Endodermal cell (in vitro differentiated cells): ENCODE results near the gene COL15A1. TPM values are rescaled to one million over a fixed set of nuclear protein-coding genes. Genes with fewer than 3 reads are reported as not detected.

Experiments used
- DNase-seq: peaks from one replicate; pipeline ENCODE4 v3.0.0-alpha.2; 2017
- H3K27ac ChIP-seq: 2 replicates; pipeline ENCODE4 v1.5.1; 2013; ENCODE audit warnings: mild to moderate bottlenecking, low read depth, low read length, moderate library complexity
- H3K27me3 ChIP-seq: 2 replicates; pipeline ENCODE4 v1.6.1; 2013; ENCODE audit warnings: mild to moderate bottlenecking, low read length, moderate library complexity; ENCODE audit not compliant: insufficient read depth, control insufficient read depth, poor library complexity, severe bottlenecking
- H3K36me3 ChIP-seq: 2 replicates; pipeline ENCODE4 v1.7.0; 2013; ENCODE audit warnings: mild to moderate bottlenecking, low read length, moderate library complexity; ENCODE audit not compliant: control insufficient read depth, insufficient read depth
- H3K4me1 ChIP-seq: one replicate; pipeline ENCODE4 v1.7.0; 2013; ENCODE audit warnings: low read length; ENCODE audit not compliant: control insufficient read depth, insufficient read depth
- H3K4me3 ChIP-seq: 2 replicates; pipeline ENCODE4 v1.5.1; 2013; ENCODE audit warnings: mild to moderate bottlenecking, low read length, moderate library complexity
- H3K9ac ChIP-seq: 2 replicates; pipeline ENCODE4 v1.6.1; 2013; ENCODE audit warnings: mild to moderate bottlenecking, low read length, moderate library complexity; ENCODE audit not compliant: poor library complexity, severe bottlenecking; ENCODE audit errors: extremely low read depth
- H3K9me3 ChIP-seq: 2 replicates; pipeline ENCODE4 v1.6.1; 2013; ENCODE audit warnings: mild to moderate bottlenecking, low read length, moderate library complexity; ENCODE audit not compliant: control insufficient read depth
- H3K27ac Mint-ChIP-seq: 2 replicates; pipeline ENCODE4 v1.8.0; 2020; ENCODE audit warnings: mixed read lengths
- H3K27me3 Mint-ChIP-seq: 2 replicates; pipeline ENCODE4 v1.8.0; 2021; ENCODE audit warnings: mild to moderate bottlenecking, mixed read lengths; ENCODE audit not compliant: insufficient read depth
- H3K36me3 Mint-ChIP-seq: 2 replicates; pipeline ENCODE4 v1.8.0; 2020; ENCODE audit warnings: low read depth, mixed read lengths
- H3K4me1 Mint-ChIP-seq: 2 replicates; pipeline ENCODE4 v1.8.0; 2020; ENCODE audit warnings: mixed read lengths
- H3K4me3 Mint-ChIP-seq: 2 replicates; pipeline ENCODE4 v1.8.0; 2020; ENCODE audit warnings: mild to moderate bottlenecking, moderate library complexity, mixed read lengths
- H3K9me3 Mint-ChIP-seq: 2 replicates; pipeline ENCODE4 v1.8.0; 2020; ENCODE audit warnings: mild to moderate bottlenecking, mixed read lengths
- WGBS, 2 experiments: methylation state at CpG; one replicate each; pipeline versions ENCODE4 v1.1.5 to v1.1.7; 2013; ENCODE audit warnings: missing lambda C conversion rate in 2 of 2, mixed read lengths in 1 of 2; ENCODE audit not compliant: insufficient coverage in 1 of 2, insufficient read length in 1 of 2; 5-methylcytosine and 5-hydroxymethylcytosine counted together
- total RNA-seq, 2 donors: library from RNA; stranded (reverse); fragmentation: NEBNext Ultra II Directional in 1 of 2; extraction: Animal tissue kit (Norgen Biotek cat#: 25700) in 1 of 2; gene quantifications; 2 replicates in 1 of 2; 3 replicates in 1 of 2; pipeline ENCODE4 v1.2.1, GENCODE V29; 2021
- TF ChIP-seq, protein P1 (sequence below): fragments of 200-600 bp; sonication (generic); conservative IDR thresholded peaks from 2 replicates; pipeline ENCODE4 v1.5.0; 2021; ENCODE audit warnings: antibody characterized with exemption, mild to moderate bottlenecking

COL15A1 gene
- total RNA-seq, 2 donors from 2014 or later: 0.27 TPM; not detected in 1

DNA sequence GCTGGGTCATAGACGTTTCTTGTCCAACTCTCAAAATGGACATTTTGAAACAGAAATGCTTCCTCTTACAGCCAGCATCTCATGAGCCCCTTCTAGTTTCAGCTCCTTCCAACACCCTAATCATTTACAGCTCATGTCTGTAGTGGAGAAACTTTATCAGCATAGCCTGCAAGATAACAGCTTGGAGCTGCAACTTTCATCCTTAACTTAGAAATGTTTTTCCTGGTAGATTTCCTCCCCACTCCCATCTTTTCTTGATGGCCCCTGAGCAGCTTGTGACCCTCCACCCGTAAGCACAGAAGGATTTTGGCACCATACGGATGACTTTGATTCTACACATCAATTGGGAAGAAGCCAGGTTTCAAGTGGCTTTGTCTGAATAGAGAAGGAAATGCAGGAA lies 107.7 kb downstream of the COL15A1 start:
- Mint-ChIP-seq H3K27ac (no peak overlapping the region), H3K27me3 (no peaks in the 10 kb centered on the region), H3K4me3 (no peak overlapping the region), H3K4me1 (peaks cover 6% of the 10 kb centered on the region), H3K36me3 (no peaks in the 10 kb centered on the region), H3K9me3 (no peaks in the 10 kb centered on the region)
- H3K4me1 ChIP-seq: no peaks in the 10 kb centered on the region
- no peaks in the 10 kb centered on the region for H3K9me3 ChIP-seq
- no peak overlapping the region for H3K27ac ChIP-seq
- no peaks in the 10 kb centered on the region for H3K36me3 ChIP-seq
- TF ChIP-seq, protein P1, sequence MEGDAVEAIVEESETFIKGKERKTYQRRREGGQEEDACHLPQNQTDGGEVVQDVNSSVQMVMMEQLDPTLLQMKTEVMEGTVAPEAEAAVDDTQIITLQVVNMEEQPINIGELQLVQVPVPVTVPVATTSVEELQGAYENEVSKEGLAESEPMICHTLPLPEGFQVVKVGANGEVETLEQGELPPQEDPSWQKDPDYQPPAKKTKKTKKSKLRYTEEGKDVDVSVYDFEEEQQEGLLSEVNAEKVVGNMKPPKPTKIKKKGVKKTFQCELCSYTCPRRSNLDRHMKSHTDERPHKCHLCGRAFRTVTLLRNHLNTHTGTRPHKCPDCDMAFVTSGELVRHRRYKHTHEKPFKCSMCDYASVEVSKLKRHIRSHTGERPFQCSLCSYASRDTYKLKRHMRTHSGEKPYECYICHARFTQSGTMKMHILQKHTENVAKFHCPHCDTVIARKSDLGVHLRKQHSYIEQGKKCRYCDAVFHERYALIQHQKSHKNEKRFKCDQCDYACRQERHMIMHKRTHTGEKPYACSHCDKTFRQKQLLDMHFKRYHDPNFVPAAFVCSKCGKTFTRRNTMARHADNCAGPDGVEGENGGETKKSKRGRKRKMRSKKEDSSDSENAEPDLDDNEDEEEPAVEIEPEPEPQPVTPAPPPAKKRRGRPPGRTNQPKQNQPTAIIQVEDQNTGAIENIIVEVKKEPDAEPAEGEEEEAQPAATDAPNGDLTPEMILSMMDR: no peak
- no peak overlapping the region for H3K9ac ChIP-seq
- DNase-seq: no peak
- H3K27me3 ChIP-seq: no peaks in the 10 kb centered on the region
- WGBS, 2 experiments: 81 to 88% methylated on average over 1 to 3 of the region's 3 CpGs
- H3K4me3 ChIP-seq: no peak overlapping the region

DNA sequence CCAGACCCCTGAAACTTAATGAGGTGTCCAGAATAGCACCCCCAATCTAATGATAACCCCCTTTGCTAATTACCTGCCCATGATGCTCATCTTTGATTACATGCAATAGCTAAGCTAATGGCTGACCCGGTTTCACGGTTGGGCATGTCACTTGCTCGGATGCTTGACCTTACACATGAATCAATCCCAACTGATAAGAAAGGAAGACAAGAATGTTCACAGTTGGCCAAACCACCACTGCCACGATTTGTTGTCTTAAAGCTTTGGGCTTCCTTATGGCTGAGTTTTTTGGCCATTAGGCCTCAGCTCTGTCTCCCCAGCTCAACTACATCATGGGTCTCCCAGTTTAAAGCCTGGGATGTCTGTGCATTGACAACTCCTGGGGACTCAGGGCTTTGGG lies 108.1 kb downstream of the COL15A1 start:
- TF ChIP-seq, protein P1: no peak
- H3K4me3 Mint-ChIP-seq: no peak overlapping the region
- no peaks in the 10 kb centered on the region for H3K36me3 ChIP-seq
- H3K9me3 Mint-ChIP-seq: no peaks in the 10 kb centered on the region
- H3K27me3 Mint-ChIP-seq: no peaks in the 10 kb centered on the region
- no peaks in the 10 kb centered on the region for H3K27me3 ChIP-seq
- no peak for DNase-seq
- no peaks in the 10 kb centered on the region for H3K36me3 Mint-ChIP-seq
- H3K9me3 ChIP-seq: no peaks in the 10 kb centered on the region
- no peak overlapping the region for H3K4me3 ChIP-seq
- 90 to 94% methylated on average over 4 of the region's 4 CpGs for WGBS, 2 experiments
- H3K4me1 ChIP-seq: no peaks in the 10 kb centered on the region
- no peak overlapping the region for H3K27ac ChIP-seq
- no peak overlapping the region for H3K27ac Mint-ChIP-seq
- peaks cover 6% of the 10 kb centered on the region for H3K4me1 Mint-ChIP-seq
- H3K9ac ChIP-seq: no peak overlapping the region

DNA sequence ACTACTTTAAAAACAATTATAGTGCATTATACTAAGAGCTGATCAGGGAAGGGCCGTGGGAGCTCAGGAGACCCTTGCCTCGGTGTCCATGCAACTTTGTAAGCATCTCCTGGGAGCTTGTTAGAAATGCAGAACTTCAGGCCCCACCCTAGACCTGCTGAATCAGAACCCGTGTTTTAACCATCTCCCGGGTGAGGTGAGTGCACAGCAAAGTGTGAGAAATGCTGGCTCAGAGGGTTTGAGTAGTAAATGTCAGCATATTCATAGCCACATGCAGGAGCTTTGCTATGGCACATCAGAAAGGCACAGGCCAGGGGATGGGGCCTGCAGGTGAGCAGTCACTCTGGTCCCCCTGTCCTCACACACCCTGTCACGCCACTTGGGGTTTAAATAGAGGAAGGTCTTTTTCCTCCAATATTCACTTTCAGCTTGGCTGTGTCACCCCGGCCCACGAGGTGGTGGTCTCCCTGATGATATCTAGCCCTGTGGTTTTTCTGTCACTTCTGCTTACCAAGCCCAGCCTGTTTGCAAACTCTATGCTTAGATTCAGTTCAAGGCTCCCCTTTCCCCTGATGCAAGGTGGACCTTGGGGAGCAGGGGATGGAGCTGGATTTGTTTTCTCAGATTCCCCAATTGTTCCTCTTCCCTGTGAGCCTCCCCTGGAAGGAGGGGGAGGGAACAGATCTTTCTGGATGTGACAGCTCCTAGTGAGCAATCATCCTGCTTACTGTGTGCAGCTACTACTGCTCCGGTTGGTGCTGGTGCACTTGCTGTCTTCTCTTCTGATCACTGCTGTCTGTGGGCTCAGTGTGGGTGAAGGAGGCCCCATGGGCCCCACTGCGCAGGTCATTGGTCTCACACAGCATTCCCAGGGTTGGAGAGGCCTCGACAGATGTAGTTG lies 109.4 kb downstream of the COL15A1 start:
- Mint-ChIP-seq H3K4me3 (no peak overlapping the region), H3K4me1 (peaks cover 6% of the 10 kb centered on the region), H3K9me3 (no peaks in the 10 kb centered on the region), H3K27me3 (no peaks in the 10 kb centered on the region), H3K36me3 (no peaks in the 10 kb centered on the region), H3K27ac (no peak overlapping the region)
- TF ChIP-seq, protein P1: no peak
- no peaks in the 10 kb centered on the region for H3K27me3 ChIP-seq
- H3K27ac ChIP-seq: no peak overlapping the region
- no peak for DNase-seq
- WGBS, 2 experiments: 92 to 95% methylated on average over 9 to 10 of the region's 10 CpGs
- no peaks in the 10 kb centered on the region for H3K9me3 ChIP-seq
- H3K36me3 ChIP-seq: no peaks in the 10 kb centered on the region
- H3K9ac ChIP-seq: no peak overlapping the region
- no peak overlapping the region for H3K4me3 ChIP-seq
- no peaks in the 10 kb centered on the region for H3K4me1 ChIP-seq
